A204.1 (cell line): ENCODE results near the gene GPRC5C.
"Not testable (repeated sequence)": the region's sequence is repeated elsewhere in the genome, so short reads cannot be mapped to it uniquely, and the experiment has no call there.

Source experiments
- FAIRE-seq: peaks from 2 replicates; lab custom pipeline; 2012; peaks lifted over from hg19 to GRCh38; lab: Jason Lieb, UNC

The GPRC5C gene

DNA sequence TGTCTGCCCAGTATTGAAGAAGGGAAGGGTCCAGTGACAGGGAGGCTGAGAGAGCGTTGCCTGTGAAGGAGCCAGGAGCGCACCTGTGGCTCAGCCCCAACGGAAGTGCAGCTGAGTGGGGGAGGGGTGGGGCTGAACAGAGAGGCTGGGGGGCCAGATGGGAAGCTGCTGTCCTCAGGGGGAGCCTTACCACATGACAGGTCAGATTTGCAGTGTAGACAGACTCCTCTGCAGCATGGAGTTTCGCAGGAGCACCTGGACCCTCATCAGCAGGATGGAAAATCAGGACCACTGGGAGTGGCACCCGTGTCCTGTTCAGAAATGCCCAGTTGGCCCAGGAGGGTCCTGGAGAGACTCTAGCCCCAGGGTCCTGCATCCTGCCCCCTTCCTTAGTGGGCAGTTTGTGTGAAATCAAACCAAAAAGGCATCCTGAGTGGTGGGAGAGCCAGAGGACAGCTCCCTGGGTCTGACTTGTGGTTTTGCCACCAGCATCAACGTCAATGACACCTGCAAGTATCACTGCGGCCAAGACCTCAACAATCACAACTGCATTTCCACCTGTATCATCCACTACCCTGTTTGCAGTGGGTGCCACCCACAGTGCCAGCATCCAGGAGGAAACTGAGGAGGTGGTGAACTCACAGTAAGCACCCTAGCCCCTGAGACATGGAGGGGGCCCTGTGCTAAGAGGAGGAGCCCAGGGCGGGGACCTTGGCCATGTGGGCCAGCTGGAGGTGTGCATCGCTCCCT lies 42.3 kb downstream of the GPRC5C start:
- FAIRE-seq, result no peak

DNA sequence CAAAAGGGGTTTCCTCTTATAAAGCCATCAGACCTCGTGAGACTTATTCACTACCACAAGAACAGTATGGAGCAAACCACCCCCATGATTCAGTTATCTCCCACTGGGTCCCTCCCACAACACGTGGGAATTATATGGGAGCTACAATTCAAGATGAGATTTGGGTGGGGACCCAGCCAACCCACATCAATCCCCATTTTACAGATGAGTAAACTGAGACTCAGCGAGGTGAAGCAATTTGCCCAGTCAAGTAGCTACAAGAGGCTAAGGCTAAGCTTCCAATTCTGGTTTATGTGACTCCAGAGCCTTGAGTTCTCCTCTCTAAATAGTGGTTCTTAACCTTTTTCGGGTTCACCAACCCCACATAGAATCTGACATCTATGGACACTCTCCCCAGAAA lies 43.3 kb downstream of the GPRC5C start:
- FAIRE-seq, result no peak

DNA sequence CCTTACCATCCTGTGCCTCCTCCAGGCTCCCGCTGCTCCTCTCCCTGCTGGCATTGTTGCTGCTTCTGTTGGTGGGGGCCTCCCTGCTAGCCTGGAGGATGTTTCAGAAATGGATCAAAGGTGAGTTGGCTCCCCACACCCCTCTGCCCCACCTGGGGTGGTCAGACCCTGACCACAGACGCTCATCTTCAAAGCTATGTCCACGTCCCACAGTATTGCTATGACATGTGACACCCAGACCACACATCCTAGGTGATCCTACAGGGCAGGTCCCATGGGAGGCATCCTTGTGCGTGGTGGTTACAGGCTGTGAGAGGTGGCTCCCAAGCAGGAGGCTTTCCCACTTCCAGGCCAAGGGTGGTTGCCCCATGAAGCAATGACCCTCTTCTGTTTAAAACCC lies 45.5 kb downstream of the GPRC5C start:
- FAIRE-seq, result no peak

DNA sequence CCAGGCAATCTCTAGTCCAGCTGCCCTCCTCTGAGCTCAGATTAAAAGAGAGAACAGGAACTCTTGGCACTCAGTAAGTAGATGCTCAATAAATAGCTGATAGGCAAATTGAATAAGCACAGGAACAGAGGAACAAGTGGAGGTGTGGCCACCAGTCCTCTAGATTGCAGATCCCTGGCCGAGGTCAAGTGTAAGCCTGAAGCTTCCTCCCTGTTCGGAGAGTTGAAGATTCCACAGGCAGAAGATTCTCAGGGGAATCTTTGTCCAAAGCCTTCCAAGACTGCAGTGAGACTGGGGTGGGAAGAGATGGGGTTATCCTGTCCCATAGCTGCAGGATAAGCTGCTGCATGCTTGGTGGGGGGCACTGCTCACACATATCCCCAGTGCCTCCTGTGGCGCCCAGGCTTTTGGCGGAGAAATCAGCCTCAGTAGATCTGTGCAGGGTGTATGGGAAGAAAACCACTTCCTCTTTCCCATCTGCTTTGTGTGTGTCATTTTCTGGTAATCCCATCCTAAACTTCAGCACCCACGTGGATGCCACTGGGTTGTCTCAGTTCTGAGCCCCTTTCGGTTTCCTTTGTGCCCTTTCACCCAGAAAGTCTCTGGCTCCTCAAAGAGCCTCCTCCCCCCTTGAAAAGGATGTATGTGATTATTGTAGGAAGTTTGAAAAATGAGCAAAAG lies 46.7 kb downstream of the GPRC5C start:
- no peak for FAIRE-seq

- no peak for FAIRE-seq
These were observed 48.4 kb downstream of the GPRC5C start for GRCh38 chr17:74480290-74480689.

GRCh38 chr17:74481621-74482020 lies 49.7 kb downstream of the GPRC5C start:
- no peak for FAIRE-seq

DNA sequence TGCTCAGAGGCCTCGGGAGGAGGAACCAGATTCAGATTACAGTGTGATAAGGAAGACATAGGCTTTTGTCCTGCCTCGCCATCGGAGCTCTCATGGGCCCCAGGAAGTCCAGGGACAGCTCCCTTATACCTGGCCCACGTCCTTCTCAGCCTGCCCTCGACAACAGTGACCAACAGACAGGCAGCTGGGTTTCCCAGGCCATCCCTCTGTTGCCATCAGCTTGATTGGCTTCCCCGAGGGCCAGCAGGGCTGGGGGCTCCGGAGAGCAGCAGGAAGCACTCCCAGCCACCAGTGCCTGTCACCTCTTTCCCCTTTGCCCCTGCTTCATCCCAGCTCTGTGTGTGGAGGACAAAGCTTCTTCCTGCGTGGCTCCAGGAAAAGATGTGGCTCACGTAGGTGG lies 52.2 kb downstream of the GPRC5C start:
- FAIRE-seq, result no peak

DNA sequence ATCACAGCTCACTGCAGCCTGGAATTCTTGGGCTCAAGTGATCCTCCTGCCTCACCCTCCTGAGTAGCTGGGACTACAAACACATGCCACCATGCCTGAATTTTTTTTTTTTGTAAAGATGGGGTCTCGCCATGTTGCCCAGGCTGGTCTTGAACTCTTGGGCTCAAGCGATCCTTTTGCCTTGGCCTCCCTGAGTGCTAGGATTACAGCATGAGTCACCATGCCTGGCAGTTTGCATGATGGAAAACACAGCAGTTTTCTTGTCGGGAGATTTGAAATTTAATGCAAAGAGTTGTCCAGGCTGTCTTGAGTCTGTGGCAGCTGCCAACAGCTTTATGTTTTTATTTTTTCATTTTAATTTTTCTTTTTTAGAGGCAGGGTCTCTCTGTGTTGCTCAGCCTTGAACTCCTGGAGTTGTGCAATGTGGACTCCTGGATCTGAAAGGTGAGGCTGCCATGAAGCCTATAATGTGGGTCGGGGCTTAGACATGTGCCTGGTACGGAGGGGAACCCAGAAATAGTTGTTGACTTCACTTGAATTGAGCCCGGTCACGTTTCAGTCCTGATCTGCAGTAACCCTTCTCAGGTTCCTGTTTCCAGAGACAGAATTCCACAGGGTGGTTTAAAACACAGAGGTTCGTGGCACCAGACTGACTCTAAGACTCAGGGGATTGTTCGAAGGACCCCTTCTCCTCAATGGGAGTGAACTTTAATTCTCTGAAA lies 53.3 kb downstream of the GPRC5C start:
- FAIRE-seq, result no peak

DNA sequence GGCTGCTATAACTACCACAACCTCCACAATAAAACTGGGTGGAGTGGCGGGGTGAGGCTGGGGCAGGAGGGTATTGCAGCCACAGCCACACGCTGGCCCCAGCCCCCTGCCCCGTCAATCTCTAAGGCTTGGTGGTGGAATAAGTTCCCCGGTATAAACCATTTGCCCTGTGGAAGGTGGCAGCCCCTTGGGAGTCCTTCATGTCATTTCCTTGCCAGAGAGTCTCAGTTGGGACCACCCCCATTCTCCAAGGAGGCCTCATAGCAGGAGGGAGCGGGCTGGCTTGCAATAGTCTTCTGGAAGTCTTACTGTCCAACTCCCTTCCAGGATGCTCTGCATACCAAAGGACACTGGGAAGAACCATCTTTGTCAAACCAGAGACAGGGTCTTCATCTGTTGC lies 54.0 kb downstream of the GPRC5C start:
- no peak for FAIRE-seq

DNA sequence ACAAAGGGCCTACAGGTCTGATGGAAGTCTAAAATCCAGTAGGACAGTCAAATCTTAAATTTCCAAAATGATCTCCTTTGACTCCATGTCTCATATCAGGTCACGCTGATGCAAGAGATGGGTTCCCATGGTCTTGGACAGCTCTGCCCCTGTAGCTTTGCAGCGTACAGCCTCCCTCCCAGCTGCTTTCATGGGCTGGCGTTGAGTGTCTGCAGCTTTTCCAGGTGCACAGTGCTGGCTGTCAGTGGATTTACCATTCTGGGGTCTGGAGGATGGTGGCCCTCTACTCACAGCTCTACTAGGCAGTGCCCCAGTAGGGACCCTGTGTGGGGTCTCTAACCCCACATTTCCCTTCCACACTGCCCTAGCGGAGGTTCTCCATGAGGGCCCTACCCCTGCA lies 56.4 kb downstream of the GPRC5C start:
- not testable (repeated sequence) for FAIRE-seq

DNA sequence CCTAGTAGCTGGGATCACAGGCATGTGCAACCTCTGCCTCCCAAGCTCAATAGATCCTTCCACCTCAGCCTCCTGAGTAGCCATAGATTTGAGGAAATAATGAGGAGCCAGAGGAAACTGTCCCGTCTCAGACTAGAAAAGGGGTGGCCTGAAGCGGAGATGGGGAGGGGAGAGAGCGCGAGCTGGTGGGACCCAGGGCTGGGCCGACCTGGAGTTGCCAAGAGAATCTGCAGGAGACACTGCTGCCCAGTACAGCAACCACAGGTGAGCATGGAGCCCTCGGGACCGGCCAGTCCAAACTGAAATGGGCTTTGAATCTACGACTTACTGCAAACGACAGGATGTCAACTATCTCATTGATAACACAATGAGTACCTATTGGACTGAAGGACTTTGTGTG lies 58.8 kb downstream of the GPRC5C start:
- FAIRE-seq, result no peak

DNA sequence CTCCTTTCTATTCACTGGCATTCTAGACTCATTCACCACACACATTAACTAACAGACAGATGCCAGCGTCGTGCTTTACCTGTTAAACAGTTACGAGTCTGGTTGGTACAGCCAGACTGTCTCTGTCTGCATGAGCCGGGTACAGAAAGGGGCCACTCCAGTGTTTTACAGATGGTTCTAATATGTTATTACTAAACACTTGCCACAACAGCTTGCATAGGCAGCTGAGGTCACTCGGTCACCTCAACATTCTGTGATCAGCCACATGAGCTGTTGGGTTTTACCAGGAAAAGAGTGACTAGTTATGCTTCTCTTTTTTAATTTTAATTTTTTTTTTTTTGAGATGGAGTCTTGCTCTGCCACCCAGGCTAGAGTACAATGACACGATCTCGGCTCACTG lies 59.7 kb downstream of the GPRC5C start:
- no peak for FAIRE-seq

DNA sequence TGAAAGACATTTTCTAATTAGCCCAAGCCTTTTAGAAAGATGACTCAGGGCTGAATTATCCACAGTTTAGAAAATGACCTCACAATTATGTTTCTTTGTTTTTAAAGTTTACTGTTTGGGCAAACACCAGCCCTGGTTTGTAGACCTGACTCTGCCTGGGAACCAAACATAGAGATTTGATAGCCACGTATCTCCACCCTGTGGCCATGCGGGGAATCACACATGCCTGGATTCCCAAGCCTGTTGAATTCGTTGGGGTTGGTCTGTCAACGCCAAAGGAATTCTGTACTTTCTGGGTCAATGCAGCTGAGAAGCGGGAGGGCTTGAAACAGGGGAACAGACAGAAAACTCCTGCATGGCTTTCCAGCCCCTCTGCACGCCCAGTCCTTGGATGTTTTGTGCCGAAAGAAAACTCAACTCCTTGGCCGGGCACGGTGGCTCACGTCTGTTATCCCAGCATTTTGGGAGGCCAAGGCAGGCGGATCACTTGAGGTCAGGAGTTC lies 61.5 kb downstream of the GPRC5C start:
- peak; percentile 91 for FAIRE-seq
